Coronary artery (tissue), 2 donors: ENCODE measurements around the gene GRAMD2B.

Experiments
- DNase-seq: peaks from one replicate; pipeline ENCODE4 v3.0.0-alpha.2; 2017; ENCODE audit warnings: low spot score
- H3K27ac ChIP-seq, 2 donors: fragments of 200-600 bp; sonication (generic); one replicate each; pipeline ENCODE4 v1.5.1; 2016 to 2019
- H3K4me3 ChIP-seq: fragments of 200-600 bp; sonication (generic); 2 replicates; pipeline ENCODE4 v1.5.1; 2016; ENCODE audit warnings: mild to moderate bottlenecking, moderate library complexity
- CTCF ChIP-seq: fragments of 200-600 bp; sonication (generic); IDR thresholded peaks from one replicate; pipeline ENCODE4 v1.5.1; 2019; ENCODE audit warnings: antibody characterized with exemption

GRAMD2B gene

GRCh38 chr5:126410623-126411022 is 12.6 kb upstream of the GRAMD2B start:
- Histone ChIP-seq H3K4me3 (no peak overlapping the region), H3K27ac (no peak overlapping the region)
- no peak for TF ChIP-seq CTCF
- DNase-seq, result no peak

GRCh38 chr5:126413856-126414255 is 9.4 kb upstream of the GRAMD2B start:
- Histone ChIP-seq H3K4me3 (no peak overlapping the region), H3K27ac (no peak overlapping the region)
- TF ChIP-seq CTCF, result no peak
- DNase-seq, result no peak

GRCh38 chr5:126414874-126415502 is 8.2 kb upstream of the GRAMD2B start:
- DNase-seq, result no peak
- no peak for TF ChIP-seq CTCF
- H3K27ac ChIP-seq, result peak overlapping the region; percentile 76 to 77
- H3K4me3 ChIP-seq, result no peak overlapping the region

GRCh38 chr5:126415789-126416188 is 7.4 kb upstream of the GRAMD2B start:
- DNase-seq, result no peak
- Histone ChIP-seq H3K27ac (peak overlapping the region; percentile 75 to 76), H3K4me3 (no peak overlapping the region)
- no peak for TF ChIP-seq CTCF

GRCh38 chr5:126416266-126416925 is 6.8 kb upstream of the GRAMD2B start:
- Histone ChIP-seq H3K4me3 (no peak overlapping the region), H3K27ac (peak overlapping the region; percentile 75 to 76)
- DNase-seq, result no peak
- no peak for TF ChIP-seq CTCF

GRCh38 chr5:126417178-126417577 is 6.0 kb upstream of the GRAMD2B start:
- no peak for TF ChIP-seq CTCF
- Histone ChIP-seq H3K27ac (peak overlapping the region in 1 of 2 donors; percentile 75), H3K4me3 (no peak overlapping the region)
- no peak for DNase-seq

GRCh38 chr5:126419102-126419501 is 4.1 kb upstream of the GRAMD2B start:
- Histone ChIP-seq H3K27ac (no peak overlapping the region), H3K4me3 (no peak overlapping the region)
- no peak for DNase-seq
- no peak for TF ChIP-seq CTCF
